Measurements from ENCODE around the gene BRSK1. TPM values are rescaled to one million over a fixed set of nuclear protein-coding genes. Genes with fewer than 3 reads are reported as not detected.

BRSK1 gene
- total and polyA plus RNA-seq, 2 of the 13 experiments (the other 11 are each of a cell fraction or from before 2014, with no cell fraction given), result 0.18 to 1.2 TPM

- Histone ChIP-seq H3K9ac (ENCODE audit: insufficient read depth, low read depth, low read length) (peak overlapping the region; percentile 23; the same call in 1 of the 2 replicates), H3K36me3 (replicated peaks in 1 of 2; ENCODE audit: control insufficient read depth in 1 of 2, insufficient read depth in 2 of 2, low read length in 2 of 2) (no peaks in the 10 kb centered on the region), H3K4me3 (replicated peaks in 1 of 3; ENCODE audit: insufficient read depth in 1 of 3, low read depth in 2 of 3, low read length in 3 of 3) (peak overlapping the region in 2 of 3 experiments; percentile 42 to 75; a peak in 3 of 6 replicates), H3K27ac (ENCODE audit: extremely low read length, insufficient read depth, low read length) (no peak overlapping the region), H3K79me2 (ENCODE audit: insufficient read depth, low read length) (no peaks in the 10 kb centered on the region), H4K20me1 (ENCODE audit: insufficient read depth, low read length) (no peaks in the 10 kb centered on the region), H3K27me3 (ENCODE audit: control insufficient read depth in 1 of 2, insufficient read depth in 2 of 2, low read length in 2 of 2) (peaks cover 0 to 20% of the 10 kb centered on the region in 2 experiments; a peak in 2 of 5 replicates), H3K4me2 (ENCODE audit: low read depth, low read length) (peak overlapping the region; percentile 96), H3K4me1 (ENCODE audit: insufficient read depth, low read length) (peaks cover 29% of the 10 kb centered on the region), H2AFZ (ENCODE audit: low read length) (no peak overlapping the region), H3K9me3 (ENCODE audit: low read length) (no peaks in the 10 kb centered on the region)
- no peak for TF ChIP-seq KDM5B (CRISPR knock-in tag; IDR thresholded peaks at IDR 0.05; ENCODE audit: borderline replicate concordance)
- no peak for TF ChIP-seq MXD3 (CRISPR knock-in tag; IDR thresholded peaks at IDR 0.05)
- TF ChIP-seq KLF9 (CRISPR knock-in tag; IDR thresholded peaks at IDR 0.05; ENCODE audit: low read depth), result no peak
- no peak for TF ChIP-seq ZNF710 (CRISPR knock-in tag; IDR thresholded peaks at IDR 0.05; ENCODE audit: borderline replicate concordance)
- no peak for TF ChIP-seq CEBPG (CRISPR knock-in tag; IDR thresholded peaks at IDR 0.05)
- no peak for TF ChIP-seq ZNF546 (CRISPR knock-in tag; conservative IDR thresholded peaks at IDR 0.05)
- no peak for TF ChIP-seq ZNF747 (CRISPR knock-in tag; IDR thresholded peaks at IDR 0.05; ENCODE audit: borderline replicate concordance)
- TF ChIP-seq REXO4 (CRISPR knock-in tag; IDR thresholded peaks at IDR 0.05; ENCODE audit: borderline replicate concordance), result no peak
- no peak for TF ChIP-seq E2F1 (CRISPR knock-in tag; IDR thresholded peaks at IDR 0.05)
- TF ChIP-seq ZNF615 (CRISPR knock-in tag; IDR thresholded peaks at IDR 0.05; ENCODE audit: borderline replicate concordance), result no peak
- no peak for TF ChIP-seq ZKSCAN5 (CRISPR knock-in tag; IDR thresholded peaks at IDR 0.05)
- no peak for TF ChIP-seq ZNF207 (IDR thresholded peaks at IDR 0.05; ENCODE audit: borderline replicate concordance)
- no peak for TF ChIP-seq POLR2A (IDR thresholded peaks at IDR 0.05; ENCODE audit: insufficient read depth in 1 of 2, low read depth in 2 of 2, low read length in 2 of 2)
- TF ChIP-seq ZNF816 (CRISPR knock-in tag; IDR thresholded peaks at IDR 0.05; ENCODE audit: borderline replicate concordance), result no peak
- TF ChIP-seq ATF6 (CRISPR knock-in tag; conservative IDR thresholded peaks at IDR 0.05), result no peak
- 42% methylated on average over 10 of the region's 12 CpGs for WGBS (ENCODE audit: low lambda C conversion rate)
- FAIRE-seq, result no peak
- intact Hi-C loops (cut with micrococcal nuclease; ENCODE audit: unreplicated experiment), result no loop called here
- no peak for DNase-seq (ENCODE audit: low spot score)
- POLR2A ChIA-PET, result interaction anchor here (1.0 to 2.2 kb wide), 9 partner anchors 10 to 116 kb away, joined by 3 to 13 read pairs (median 7); partner anchors contain the start of genes HSPBP1, PPP6R1 and UBE2S
- no peak for ATAC-seq
- no TSS peak for BruUV-seq (replicated peaks)
- CTCF ChIA-PET (ENCODE audit: low intra/inter-chr PET ratio, low total read pairs), result interaction anchor here (1.2 to 1.8 kb wide), 2 partner anchors 37 to 116 kb away, joined by 3 to 9 read pairs; partner anchors contain the start of gene KMT5C
- in situ Hi-C loops (cut with HindIII; ENCODE audit: extremely low pct_ligation_motif_present, low pct_unique_long_range_greater_than_20kb), result loop anchor here (5.0 kb wide), 1 partner anchor 115 kb away; no protein-coding TSS in a partner anchor
Observed at GRCh38 chr19:55302318-55302703, 18.5 kb downstream of the BRSK1 start.
